Keratinocyte (primary cell): ENCODE measurements around the gene MYBPC3.

ENCODE experiments used
- EZH2 ChIP-seq: IDR thresholded peaks from one replicate; pipeline ENCODE4 v1.6.1; 2012; ENCODE audit warnings: inconsistent platforms, mild to moderate bottlenecking, low read length, moderate library complexity
- TF ChIP-seq, protein P1 (sequence below), 3 experiments: IDR thresholded peaks in 1 of 3; conservative IDR thresholded peaks in 1 of 3; optimal IDR thresholded peaks in 1 of 3; 2 replicates in 2 of 3; 3 replicates in 1 of 3; pipeline versions ENCODE3 to v1.5.1; 2011; ENCODE audit warnings: low read length in 3 of 3, mild to moderate bottlenecking in 3 of 3, moderate library complexity in 2 of 3, control low read depth in 1 of 3, inconsistent platforms in 1 of 3; ENCODE audit not compliant: insufficient read depth in 2 of 3; ENCODE audit errors: extremely low read depth in 1 of 3

DNA sequence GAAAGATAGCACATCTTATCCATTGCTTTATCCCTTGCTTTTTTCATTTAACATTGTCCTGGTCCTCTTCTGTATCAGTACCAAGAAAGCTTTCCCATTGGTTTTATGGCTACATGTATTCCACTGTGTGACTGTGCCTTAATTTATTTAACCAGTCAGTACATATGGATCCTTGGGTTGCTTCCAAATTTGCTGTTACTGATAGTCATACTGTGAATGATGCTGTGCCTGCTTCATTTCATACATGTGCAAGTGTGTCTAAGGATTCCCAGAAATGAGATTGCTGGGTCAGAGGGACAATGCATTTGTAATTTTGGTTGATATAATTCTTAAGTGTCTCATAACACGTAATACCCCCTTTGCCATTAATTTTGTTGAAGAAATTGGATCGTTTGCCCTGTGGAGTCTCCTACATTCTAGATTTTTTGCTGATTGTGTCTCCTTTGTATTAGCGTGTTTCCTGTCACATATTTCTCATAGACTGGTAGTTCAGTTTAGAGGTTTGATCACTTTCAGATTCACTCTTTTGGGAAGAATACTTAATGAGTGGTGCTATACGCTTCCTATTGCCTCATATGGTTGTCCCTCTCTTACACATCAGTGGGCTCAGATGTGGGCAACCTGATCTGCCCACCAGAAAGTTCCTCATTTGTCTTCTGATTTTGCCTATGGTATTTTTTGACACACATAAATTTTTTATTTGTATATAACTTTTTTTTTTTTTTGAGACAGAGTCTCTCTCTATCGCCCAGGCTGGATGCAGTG lies 35.3 kb downstream of the MYBPC3 start:
- TF ChIP-seq, protein P1, sequence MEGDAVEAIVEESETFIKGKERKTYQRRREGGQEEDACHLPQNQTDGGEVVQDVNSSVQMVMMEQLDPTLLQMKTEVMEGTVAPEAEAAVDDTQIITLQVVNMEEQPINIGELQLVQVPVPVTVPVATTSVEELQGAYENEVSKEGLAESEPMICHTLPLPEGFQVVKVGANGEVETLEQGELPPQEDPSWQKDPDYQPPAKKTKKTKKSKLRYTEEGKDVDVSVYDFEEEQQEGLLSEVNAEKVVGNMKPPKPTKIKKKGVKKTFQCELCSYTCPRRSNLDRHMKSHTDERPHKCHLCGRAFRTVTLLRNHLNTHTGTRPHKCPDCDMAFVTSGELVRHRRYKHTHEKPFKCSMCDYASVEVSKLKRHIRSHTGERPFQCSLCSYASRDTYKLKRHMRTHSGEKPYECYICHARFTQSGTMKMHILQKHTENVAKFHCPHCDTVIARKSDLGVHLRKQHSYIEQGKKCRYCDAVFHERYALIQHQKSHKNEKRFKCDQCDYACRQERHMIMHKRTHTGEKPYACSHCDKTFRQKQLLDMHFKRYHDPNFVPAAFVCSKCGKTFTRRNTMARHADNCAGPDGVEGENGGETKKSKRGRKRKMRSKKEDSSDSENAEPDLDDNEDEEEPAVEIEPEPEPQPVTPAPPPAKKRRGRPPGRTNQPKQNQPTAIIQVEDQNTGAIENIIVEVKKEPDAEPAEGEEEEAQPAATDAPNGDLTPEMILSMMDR (optimal IDR thresholded peaks at IDR 0.05 in 1 of 3, IDR thresholded peaks at IDR 0.05 in 1 of 3, conservative IDR thresholded peaks at IDR 0.05 in 1 of 3; ENCODE audit: extremely low read depth in 1 of 3, insufficient read depth in 2 of 3, low read length in 3 of 3), result no peak
- no peak for TF ChIP-seq EZH2
